ENCODE measurements around the gene SPATA25.

- no peak for TF ChIP-seq CTCF (conservative IDR thresholded peaks at IDR 0.05 in 1 of 2, IDR thresholded peaks at IDR 0.05 in 1 of 2; ENCODE audit: low read depth in 1 of 2, low read length in 2 of 2)
- TF ChIP-seq EZH2 (IDR thresholded peaks at IDR 0.05; ENCODE audit: low read length, missing control alignments): no peak
These were observed 20.7 kb upstream of the SPATA25 start for GRCh38 chr20:45908084-45908483.
